ENCODE results near the gene SRRM4. TPM values are rescaled to one million over a fixed set of nuclear protein-coding genes. Genes with fewer than 3 reads are reported as not detected.

SRRM4 gene
- total and polyA plus RNA-seq, 4 donors: not detected

DNA sequence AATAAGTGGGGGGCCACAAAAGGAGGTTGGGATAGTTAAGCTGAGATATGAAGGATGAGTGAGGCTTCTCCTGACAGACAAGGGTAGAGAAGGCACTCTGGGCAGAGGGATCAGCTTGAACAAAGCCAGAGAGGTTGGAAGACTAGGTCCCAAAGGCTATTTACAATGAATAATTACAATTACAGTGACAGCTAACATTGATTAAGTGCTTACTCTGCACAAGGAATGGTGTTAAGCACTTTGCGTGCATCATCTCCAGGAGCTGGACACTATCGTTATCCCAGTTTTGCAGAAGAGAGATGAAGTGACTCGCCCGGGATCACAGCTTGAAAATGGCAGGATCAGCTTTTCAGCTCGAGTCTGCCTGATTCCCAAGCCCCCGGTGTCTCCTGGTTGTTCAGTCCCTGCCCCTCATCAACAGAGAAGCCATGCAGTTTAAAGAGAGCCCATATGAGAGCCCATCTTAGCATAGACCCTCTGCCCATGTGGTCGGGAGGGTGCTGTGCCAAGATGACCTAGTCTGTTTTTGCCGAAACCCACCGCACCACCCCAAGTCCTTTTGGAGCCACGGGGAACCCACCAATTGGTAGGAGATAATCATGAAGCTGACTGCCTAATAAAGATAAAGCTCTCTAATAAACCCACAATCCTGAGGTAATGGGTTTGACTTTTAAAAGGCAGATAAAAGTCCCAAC is 107.5 kb downstream of the SRRM4 start:
- DNase-seq (ENCODE audit: low spot score): no peak
- TF ChIP-seq RXRA (IDR thresholded peaks at IDR 0.05): no peak
- no peak for TF ChIP-seq EGR1 (IDR thresholded peaks at IDR 0.05; ENCODE audit: low read depth in 2 of 2)
- TF ChIP-seq, protein P1, sequence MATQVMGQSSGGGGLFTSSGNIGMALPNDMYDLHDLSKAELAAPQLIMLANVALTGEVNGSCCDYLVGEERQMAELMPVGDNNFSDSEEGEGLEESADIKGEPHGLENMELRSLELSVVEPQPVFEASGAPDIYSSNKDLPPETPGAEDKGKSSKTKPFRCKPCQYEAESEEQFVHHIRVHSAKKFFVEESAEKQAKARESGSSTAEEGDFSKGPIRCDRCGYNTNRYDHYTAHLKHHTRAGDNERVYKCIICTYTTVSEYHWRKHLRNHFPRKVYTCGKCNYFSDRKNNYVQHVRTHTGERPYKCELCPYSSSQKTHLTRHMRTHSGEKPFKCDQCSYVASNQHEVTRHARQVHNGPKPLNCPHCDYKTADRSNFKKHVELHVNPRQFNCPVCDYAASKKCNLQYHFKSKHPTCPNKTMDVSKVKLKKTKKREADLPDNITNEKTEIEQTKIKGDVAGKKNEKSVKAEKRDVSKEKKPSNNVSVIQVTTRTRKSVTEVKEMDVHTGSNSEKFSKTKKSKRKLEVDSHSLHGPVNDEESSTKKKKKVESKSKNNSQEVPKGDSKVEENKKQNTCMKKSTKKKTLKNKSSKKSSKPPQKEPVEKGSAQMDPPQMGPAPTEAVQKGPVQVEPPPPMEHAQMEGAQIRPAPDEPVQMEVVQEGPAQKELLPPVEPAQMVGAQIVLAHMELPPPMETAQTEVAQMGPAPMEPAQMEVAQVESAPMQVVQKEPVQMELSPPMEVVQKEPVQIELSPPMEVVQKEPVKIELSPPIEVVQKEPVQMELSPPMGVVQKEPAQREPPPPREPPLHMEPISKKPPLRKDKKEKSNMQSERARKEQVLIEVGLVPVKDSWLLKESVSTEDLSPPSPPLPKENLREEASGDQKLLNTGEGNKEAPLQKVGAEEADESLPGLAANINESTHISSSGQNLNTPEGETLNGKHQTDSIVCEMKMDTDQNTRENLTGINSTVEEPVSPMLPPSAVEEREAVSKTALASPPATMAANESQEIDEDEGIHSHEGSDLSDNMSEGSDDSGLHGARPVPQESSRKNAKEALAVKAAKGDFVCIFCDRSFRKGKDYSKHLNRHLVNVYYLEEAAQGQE (IDR thresholded peaks at IDR 0.05): no peak
- no peak for TF ChIP-seq FOXA2 (IDR thresholded peaks at IDR 0.05)
- TF ChIP-seq HNF4A (conservative IDR thresholded peaks at IDR 0.05): no peak
- WGBS: 75% methylated on average over 10 of the region's 10 CpGs
- Histone ChIP-seq H3K4me1 (ENCODE audit: control insufficient read depth in 4 of 4, insufficient read depth in 4 of 4, low read length in 3 of 4) (no peaks in the 10 kb centered on the region), H3K36me3 (ENCODE audit: control insufficient read depth in 4 of 4, insufficient read depth in 3 of 4, low read depth in 1 of 4, low read length in 3 of 4) (no peaks in the 10 kb centered on the region), H3K4me3 (ENCODE audit: low read depth in 1 of 3, low read length in 3 of 3) (no peak overlapping the region), H3K27me3 (ENCODE audit: control insufficient read depth in 4 of 4, insufficient read depth in 4 of 4, low read length in 3 of 4) (peaks cover 0 to 12% (median 1%) of the 10 kb centered on the region in 4 donors), H3K9me3 (ENCODE audit: control insufficient read depth in 4 of 4, low read length in 3 of 4) (peaks cover 0 to 4% (median 0%) of the 10 kb centered on the region in 4 donors), H3K9ac (ENCODE audit: low read depth in 1 of 2, low read length in 2 of 2) (no peak overlapping the region), H3K27ac (ENCODE audit: low read depth in 1 of 2, low read length in 2 of 2) (no peak overlapping the region)

GRCh38 chr12:119089380-119090013 is 108.2 kb downstream of the SRRM4 start:
- H3K4me3 ChIP-seq (ENCODE audit: low read depth in 1 of 3, low read length in 3 of 3): no peak overlapping the region
- peaks cover 0 to 4% (median 0%) of the 10 kb centered on the region in 4 donors for H3K9me3 ChIP-seq (ENCODE audit: control insufficient read depth in 4 of 4, low read length in 3 of 4)
- TF ChIP-seq FOXA2 (IDR thresholded peaks at IDR 0.05): no peak
- TF ChIP-seq, protein P1 (IDR thresholded peaks at IDR 0.05): no peak
- no peak for TF ChIP-seq HNF4G (IDR thresholded peaks at IDR 0.05)
- TF ChIP-seq JUND (IDR thresholded peaks at IDR 0.05): no peak
- no peak for TF ChIP-seq SP1 (IDR thresholded peaks at IDR 0.05)
- no peak for TF ChIP-seq FOXA1 (IDR thresholded peaks at IDR 0.05)
- TF ChIP-seq, protein P2, sequence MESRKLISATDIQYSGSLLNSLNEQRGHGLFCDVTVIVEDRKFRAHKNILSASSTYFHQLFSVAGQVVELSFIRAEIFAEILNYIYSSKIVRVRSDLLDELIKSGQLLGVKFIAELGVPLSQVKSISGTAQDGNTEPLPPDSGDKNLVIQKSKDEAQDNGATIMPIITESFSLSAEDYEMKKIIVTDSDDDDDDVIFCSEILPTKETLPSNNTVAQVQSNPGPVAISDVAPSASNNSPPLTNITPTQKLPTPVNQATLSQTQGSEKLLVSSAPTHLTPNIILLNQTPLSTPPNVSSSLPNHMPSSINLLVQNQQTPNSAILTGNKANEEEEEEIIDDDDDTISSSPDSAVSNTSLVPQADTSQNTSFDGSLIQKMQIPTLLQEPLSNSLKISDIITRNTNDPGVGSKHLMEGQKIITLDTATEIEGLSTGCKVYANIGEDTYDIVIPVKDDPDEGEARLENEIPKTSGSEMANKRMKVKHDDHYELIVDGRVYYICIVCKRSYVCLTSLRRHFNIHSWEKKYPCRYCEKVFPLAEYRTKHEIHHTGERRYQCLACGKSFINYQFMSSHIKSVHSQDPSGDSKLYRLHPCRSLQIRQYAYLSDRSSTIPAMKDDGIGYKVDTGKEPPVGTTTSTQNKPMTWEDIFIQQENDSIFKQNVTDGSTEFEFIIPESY (IDR thresholded peaks at IDR 0.05): no peak
- no peak for TF ChIP-seq RXRA (IDR thresholded peaks at IDR 0.05)
- no peak for TF ChIP-seq NR2F2 (IDR thresholded peaks at IDR 0.05)
- no peak for TF ChIP-seq HNF4A (conservative IDR thresholded peaks at IDR 0.05)
- TF ChIP-seq TAF1 (conservative IDR thresholded peaks at IDR 0.05): no peak
- TF ChIP-seq RAD21 (IDR thresholded peaks at IDR 0.05): no peak
- TF ChIP-seq MAX (IDR thresholded peaks at IDR 0.05): no peak
- no peak for TF ChIP-seq CTCF (IDR thresholded peaks at IDR 0.05; ENCODE audit: low read depth, low read length, missing input control)
- no peak for TF ChIP-seq GABPA (IDR thresholded peaks at IDR 0.05 in 1 of 2, conservative IDR thresholded peaks at IDR 0.05 in 1 of 2)
- TF ChIP-seq EGR1 (IDR thresholded peaks at IDR 0.05; ENCODE audit: low read depth in 2 of 2): no peak
- TF ChIP-seq YY1 (IDR thresholded peaks at IDR 0.05): no peak
- no peak for TF ChIP-seq ATF3 (IDR thresholded peaks at IDR 0.05)
- 36% methylated on average over 1 of the region's 1 CpG for WGBS
- no peak for DNase-seq (ENCODE audit: low spot score)
- H3K27me3 ChIP-seq (ENCODE audit: control insufficient read depth in 4 of 4, insufficient read depth in 4 of 4, low read length in 3 of 4): peaks cover 0 to 11% (median 1%) of the 10 kb centered on the region in 4 donors
- no peak overlapping the region for H3K9ac ChIP-seq (ENCODE audit: low read depth in 1 of 2, low read length in 2 of 2)
- H3K27ac ChIP-seq (ENCODE audit: low read depth in 1 of 2, low read length in 2 of 2): no peak overlapping the region
- no peaks in the 10 kb centered on the region for H3K36me3 ChIP-seq (ENCODE audit: control insufficient read depth in 4 of 4, insufficient read depth in 3 of 4, low read depth in 1 of 4, low read length in 3 of 4)
- H3K4me1 ChIP-seq (ENCODE audit: control insufficient read depth in 4 of 4, insufficient read depth in 4 of 4, low read length in 3 of 4): no peaks in the 10 kb centered on the region

Data from liver (tissue), 9 donors.